Inferior parietal cortex (tissue), 1 donor: ENCODE data around the gene LDLRAD4.
A peak's percentile ranks its signal among the peaks of the same experiment; 100 is the strongest.

Source experiments
- DNase-seq: peaks from one replicate; pipeline ENCODE4 v3.0.0-alpha.2; 2016; ENCODE audit errors: extremely low spot score

The LDLRAD4 gene

GRCh38 chr18:13549880-13550232 lies 331.3 kb downstream of the LDLRAD4 start:
- no peak for DNase-seq

DNA sequence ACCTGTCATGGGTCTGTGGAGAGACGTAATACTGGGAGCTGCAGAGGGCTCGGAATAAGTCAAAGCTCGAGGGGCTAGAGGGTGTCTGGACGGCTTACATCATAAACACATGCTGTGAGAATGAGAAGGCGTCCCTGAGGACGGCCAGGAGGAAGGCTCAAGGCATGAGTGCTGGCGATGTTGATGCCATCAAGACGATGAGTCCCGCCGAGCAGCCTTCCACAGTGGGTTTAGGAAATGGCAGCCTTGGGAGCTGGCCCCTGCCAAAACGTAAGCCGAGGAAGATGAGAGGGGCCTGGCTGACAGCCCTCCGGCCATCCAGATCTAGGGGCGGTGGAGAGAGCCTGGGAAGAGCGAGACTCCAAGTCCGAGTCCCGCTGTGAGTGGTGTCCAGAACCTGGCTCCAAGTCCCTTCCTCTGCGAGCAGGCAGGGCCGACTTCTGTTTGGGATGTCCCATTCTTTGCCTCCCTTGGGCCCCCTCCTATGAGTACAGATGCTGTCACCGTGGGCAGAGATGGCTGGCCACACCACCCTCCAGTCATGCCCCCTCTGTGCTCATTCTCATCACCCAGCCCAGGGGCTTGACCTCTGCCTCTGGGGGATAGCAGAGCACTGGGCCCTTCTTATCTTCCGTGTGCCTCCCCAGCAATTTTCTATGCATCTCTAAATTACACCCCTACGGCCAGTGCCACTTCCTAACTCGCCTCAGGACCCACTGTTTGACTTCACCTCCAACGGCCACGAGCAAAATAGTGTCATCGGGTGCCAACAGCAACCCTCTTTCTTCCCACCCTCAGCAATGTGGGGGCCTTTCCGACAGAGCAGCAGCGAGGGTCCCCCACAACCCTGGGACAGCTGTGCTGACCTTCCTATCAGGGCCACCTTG lies 332.1 kb downstream of the LDLRAD4 start:
- DNase-seq = no peak

DNA sequence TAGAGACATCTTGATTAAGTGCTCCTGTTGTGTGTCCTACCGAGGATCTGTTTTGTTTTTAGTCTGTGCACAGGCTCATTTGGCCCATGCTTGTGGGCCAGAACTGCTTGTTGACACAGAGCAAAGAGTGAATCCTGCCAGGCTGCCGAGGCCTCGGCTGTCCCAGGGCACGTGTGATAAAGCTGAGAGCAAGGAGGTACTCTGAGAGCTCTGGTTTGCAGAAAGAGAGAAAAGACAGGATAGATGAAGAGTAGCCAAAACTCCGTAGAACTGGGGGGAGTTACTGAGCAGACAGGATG lies 332.7 kb downstream of the LDLRAD4 start:
- no peak for DNase-seq

- DNase-seq = no peak
Observed at GRCh38 chr18:13551841-13552733, 333.5 kb downstream of the LDLRAD4 start.

DNA sequence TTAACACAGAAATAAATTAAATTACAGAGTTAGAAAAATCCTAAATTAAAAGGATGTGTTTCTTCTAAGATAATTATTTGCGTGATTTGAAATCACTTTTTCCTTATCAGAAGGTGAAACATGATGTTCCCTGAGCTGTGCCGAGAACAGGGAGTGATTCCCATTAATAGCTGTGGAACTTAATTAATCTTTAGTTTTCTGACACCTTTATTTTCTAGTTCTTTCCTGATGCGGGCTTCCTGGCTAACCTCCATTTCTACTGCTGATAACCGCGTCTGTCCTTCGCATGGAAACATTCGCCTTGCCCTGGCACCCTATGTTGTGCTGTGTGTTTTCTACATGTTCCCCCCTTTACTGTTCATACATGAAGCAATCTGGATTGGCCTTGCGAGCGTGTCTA lies 334.9 kb downstream of the LDLRAD4 start:
- no peak for DNase-seq

DNA sequence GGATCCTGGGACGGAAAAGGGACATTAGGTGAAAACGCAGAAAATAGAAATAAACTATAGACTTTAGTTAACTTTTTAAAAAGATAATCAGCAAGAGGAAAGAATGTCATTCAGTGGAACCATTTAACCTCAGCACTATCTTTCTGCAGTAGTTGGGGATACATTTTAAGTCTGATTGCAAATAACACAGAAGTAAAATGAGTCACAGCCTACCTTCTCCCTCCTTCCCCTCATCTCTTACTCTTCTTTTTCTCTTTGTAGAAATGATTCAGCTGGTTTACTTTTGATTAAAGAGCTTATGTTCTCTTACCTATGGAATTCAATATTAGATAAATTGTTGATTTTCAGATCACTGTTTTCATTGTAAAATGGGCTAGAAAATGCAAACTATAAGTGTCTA lies 336.6 kb downstream of the LDLRAD4 start:
- DNase-seq = no peak

GRCh38 chr18:13555865-13556264 lies 337.3 kb downstream of the LDLRAD4 start:
- no peak for DNase-seq

- no peak for DNase-seq
Observed at GRCh38 chr18:13556502-13556901, 337.9 kb downstream of the LDLRAD4 start.

DNA sequence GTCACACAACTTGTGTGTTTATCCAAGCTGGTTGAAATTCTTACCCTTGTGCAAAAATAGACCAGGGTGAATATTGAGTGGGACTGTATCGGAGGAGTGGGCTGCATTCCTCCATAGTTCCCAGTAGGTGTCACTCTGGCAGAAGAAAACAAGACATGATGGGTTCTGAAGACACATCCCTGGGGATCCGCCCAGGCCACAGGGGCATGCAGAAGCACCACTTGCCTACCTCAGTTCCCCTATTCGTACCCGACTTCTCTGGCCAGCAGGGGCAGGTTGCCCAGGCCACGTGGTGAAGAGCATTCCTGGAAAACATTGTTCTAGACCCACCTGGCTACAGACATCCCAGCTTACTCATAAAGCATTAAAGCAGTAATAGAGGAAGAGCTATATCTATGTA lies 339.6 kb downstream of the LDLRAD4 start:
- DNase-seq = peak; percentile 67

DNA sequence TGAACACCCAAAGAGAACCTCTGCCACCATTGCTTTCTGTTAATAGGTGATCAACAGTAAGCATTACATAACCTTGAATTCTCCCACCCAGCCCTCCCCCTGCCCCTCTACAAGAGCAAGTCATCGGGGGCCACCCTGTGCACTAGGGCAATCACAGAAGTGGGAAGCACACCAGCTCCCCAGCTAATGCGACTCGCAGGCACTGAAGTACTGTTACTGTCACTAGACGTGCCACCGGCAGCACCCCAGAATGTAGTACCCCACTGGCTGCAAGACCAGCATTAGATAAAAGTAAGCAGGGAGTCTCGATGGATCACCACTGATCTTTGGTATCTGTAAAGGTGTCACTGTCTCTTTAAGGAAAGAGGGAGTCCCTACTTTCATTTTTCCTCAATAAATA lies 340.2 kb downstream of the LDLRAD4 start:
- DNase-seq = no peak

DNA sequence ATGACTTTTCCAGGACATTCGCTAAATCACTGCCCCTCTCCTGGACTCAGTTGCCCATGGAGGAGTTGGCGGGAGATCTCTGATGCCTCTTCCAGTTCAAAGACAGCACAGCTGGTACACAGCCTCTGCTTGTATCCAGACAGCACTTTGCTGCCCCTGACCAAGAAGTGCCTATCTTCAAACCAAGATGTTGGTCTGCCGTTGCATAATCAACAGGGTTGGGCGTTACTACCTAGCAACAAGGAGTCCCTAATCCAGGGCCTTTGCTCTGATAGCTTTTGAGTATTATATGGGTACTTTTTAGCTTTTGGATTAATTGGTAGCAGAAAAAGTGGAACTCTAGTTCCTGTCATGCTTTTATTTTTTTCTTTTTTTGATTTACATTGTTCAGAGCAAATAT lies 341.2 kb downstream of the LDLRAD4 start:
- no peak for DNase-seq

- DNase-seq = no peak
Observed at GRCh38 chr18:13560306-13560705, 341.7 kb downstream of the LDLRAD4 start.

DNA sequence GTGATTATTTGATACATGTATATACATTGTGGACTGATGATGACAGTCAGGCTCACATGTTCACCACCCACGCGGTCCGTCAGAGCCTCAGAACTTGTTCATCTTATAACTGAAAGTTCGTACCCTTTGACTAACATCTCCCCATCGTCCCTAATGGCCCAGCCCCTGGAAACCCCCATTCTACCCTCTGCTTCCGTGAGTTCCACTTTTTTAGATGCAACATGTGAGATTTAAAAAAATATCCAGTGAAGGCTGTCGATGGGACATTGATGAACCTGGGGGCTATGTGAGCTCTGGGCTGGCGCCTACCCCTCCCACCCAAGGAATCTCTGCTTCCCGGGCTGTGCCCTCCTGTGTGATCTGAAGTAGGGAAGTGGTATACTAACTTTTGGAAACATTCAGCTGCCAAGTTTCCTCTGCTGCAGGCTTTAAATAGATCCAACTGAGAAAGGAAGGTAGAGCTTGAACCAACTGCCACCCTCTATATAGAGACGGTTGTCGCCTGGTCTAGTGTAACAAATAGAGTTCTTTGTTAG lies 344.0 kb downstream of the LDLRAD4 start:
- no peak for DNase-seq

DNA sequence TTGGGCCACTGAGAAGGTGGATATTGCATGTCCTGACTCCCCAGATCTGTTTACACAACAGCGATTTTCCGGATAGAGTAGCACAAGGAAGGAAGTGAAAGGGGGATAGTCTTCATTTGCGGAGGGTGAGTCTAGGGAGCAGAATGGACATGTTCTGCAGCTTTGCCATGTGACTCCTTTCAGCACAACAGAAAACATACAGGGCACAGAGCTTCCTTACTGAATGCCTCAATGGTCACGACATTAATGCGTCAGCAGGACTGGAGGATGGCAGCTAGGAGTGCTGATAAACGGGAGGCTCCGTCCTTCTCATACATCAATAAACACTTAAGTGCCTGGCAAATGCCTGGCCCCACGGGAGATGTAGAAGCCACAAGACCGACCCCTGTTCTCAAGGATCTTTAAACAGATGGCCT lies 344.8 kb downstream of the LDLRAD4 start:
- DNase-seq = no peak

- no peak for DNase-seq
Observed at GRCh38 chr18:13564579-13564978, 346.0 kb downstream of the LDLRAD4 start.

GRCh38 chr18:13565228-13565627 lies 346.7 kb downstream of the LDLRAD4 start:
- peak; percentile 87 for DNase-seq

- no peak for DNase-seq
Observed at GRCh38 chr18:13566941-13567746, 348.6 kb downstream of the LDLRAD4 start.

- DNase-seq = no peak
Observed at GRCh38 chr18:13568443-13569392, 350.2 kb downstream of the LDLRAD4 start.

DNA sequence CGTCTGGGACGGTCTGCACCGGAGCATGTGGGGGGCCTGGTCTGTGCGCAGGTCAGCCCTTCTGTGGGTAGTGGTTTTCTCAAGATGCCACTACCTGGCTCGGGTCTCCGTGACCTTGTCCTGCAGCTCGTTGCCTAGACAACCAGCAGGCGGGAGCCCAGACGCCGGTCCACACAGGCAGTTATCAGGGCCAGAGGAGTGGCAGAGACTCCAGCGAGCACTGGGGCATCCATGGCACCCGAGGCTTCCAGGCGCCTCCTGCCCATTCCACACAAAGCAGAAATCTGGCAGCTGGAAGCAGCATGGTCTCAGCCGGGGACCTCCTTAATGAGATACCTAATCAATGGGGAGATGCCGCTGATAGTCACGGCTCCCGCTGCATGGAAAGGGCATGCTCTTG lies 351.7 kb downstream of the LDLRAD4 start:
- DNase-seq = no peak

DNA sequence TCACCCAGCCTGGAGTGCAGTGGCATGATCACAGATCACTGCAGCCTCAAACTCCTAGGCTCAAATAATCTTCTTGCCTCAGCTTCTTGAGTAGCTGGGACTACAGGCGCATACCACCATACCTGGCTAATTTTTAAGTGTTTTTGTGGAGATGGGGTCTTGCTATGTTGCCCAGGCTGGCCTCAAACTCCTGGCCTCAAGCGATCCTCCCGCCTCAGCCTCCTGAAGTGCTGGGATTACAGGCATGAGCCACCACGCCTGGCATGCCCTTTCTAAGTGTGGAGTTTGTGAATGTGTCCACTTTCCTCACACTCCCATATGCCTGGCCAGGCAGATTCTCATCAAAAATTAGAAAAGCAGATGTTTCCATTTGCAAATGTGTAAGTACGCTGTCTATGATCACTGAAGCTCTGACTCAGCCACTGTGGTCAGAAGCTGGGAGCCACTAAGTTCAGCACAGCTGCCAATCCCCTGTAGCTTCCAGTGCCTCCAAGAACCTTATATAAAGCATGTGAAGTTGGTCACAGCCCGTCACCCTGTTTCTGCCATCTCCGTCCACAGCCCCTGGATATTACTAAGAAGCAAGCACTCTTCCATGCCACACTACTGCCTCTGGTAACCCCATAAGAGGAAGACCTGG lies 352.4 kb downstream of the LDLRAD4 start:
- no peak for DNase-seq
